B cell (primary cell): ENCODE results near the gene INPP4A. TPM values are rescaled to one million over a fixed set of nuclear protein-coding genes. Genes with fewer than 3 reads are reported as not detected.

Experiments used
- ATAC-seq: fragments of 200-7000 bp; cut with Tn5 transposase; one replicate; pipeline ENCODE4 v1.10.0; 2021; ENCODE audit warnings: low read depth, mild to moderate bottlenecking, moderate number of reproducible peaks, moderate library complexity
- CTCF ChIA-PET: fragments of 350-600 bp; sonication (Branson Sonifier 250); formaldehyde crosslinking; loops from one replicate; lab custom pipeline; 2021; ENCODE audit warnings: antibody characterized with exemption, inconsistent platforms; lab: Charles Lee
- POLR2A ChIA-PET: fragments of 350-600 bp; sonication (Branson Sonifier 250); formaldehyde crosslinking; loops from one replicate; lab custom pipeline; 2021; ENCODE audit warnings: antibody characterized with exemption; lab: Charles Lee
- DNase-seq: peaks from one replicate; pipeline ENCODE4 v3.0.0; 2013
- H2AFZ ChIP-seq: 2 replicates; pipeline ENCODE4 v1.6.1; 2012; ENCODE audit warnings: mild to moderate bottlenecking, low read depth, low read length; ENCODE audit not compliant: insufficient read depth, poor library complexity, severe bottlenecking
- H3K27ac ChIP-seq, 2 donors: 1 replicate in 1 of 2; 2 replicates in 1 of 2; pipeline ENCODE4 v1.5.1; 2012 to 2013; ENCODE audit warnings: low read length in 2 of 2, mild to moderate bottlenecking in 2 of 2, moderate library complexity in 1 of 2
- H3K27me3 ChIP-seq, 4 experiments: fragments of 200-600 bp in 1 of 4; sonication (generic) in 1 of 4; replicated peaks in 1 of 4; 1 replicate in 2 of 4; 2 replicates in 2 of 4; pipeline versions ENCODE4 v1.6.1 to v1.7.0; 2013 to 2016; ENCODE audit warnings: low read length in 3 of 4, mild to moderate bottlenecking in 2 of 4, mixed read lengths in 1 of 4, moderate library complexity in 1 of 4; ENCODE audit not compliant: insufficient read depth in 4 of 4, control insufficient read depth in 3 of 4; ENCODE audit errors: control extremely low read depth in 1 of 4
- H3K36me3 ChIP-seq, 2 experiments: replicated peaks in 1 of 2; 1 replicate in 1 of 2; 2 replicates in 1 of 2; pipeline versions ENCODE4 v1.6.1 to v1.7.1; 2013; ENCODE audit warnings: low read length in 1 of 2; ENCODE audit not compliant: insufficient read depth in 2 of 2, control insufficient read depth in 1 of 2; ENCODE audit errors: control extremely low read depth in 1 of 2, extremely low read depth in 1 of 2
- H3K4me1 ChIP-seq, 2 donors: fragments of 200-600 bp in 1 of 2; sonication (generic) in 1 of 2; 1 replicate in 1 of 2; 2 replicates in 1 of 2; pipeline versions ENCODE4 v1.5.1 to v1.6.1; 2013 to 2017; ENCODE audit warnings: low read length in 2 of 2; ENCODE audit not compliant: control insufficient read depth in 2 of 2, insufficient read depth in 2 of 2
- H3K4me2 ChIP-seq: replicated peaks from 2 replicates; pipeline ENCODE3; 2012; ENCODE audit warnings: mild to moderate bottlenecking, low read depth, low read length; ENCODE audit not compliant: poor library complexity, severe bottlenecking
- H3K4me3 ChIP-seq, 5 experiments: fragments of 200-600 bp in 1 of 5; sonication (generic) in 1 of 5; 1 replicate in 3 of 5; 2 replicates in 2 of 5; pipeline versions ENCODE4 v1.5.1 to v1.7.0; 2011 to 2016; ENCODE audit warnings: low read length in 4 of 5, mild to moderate bottlenecking in 4 of 5, low read depth in 2 of 5, control low read depth in 1 of 5, moderate library complexity in 1 of 5; ENCODE audit not compliant: insufficient read depth in 1 of 5; ENCODE audit errors: control extremely low read depth in 1 of 5, extremely low read depth in 1 of 5
- H3K79me2 ChIP-seq: fragments of 200-600 bp; sonication (generic); one replicate; pipeline ENCODE4 v1.6.0; 2016; ENCODE audit warnings: low read length; ENCODE audit not compliant: control insufficient read depth, insufficient read depth
- H3K9ac ChIP-seq: fragments of 200-600 bp; sonication (generic); 2 replicates; pipeline ENCODE4 v1.6.1; 2017; ENCODE audit warnings: mild to moderate bottlenecking, low read length, moderate library complexity
- H3K9me3 ChIP-seq, 3 donors: one replicate each; pipeline versions ENCODE4 v1.6.1 to v1.7.1; 2013; ENCODE audit warnings: low read length in 2 of 3; ENCODE audit not compliant: control insufficient read depth in 2 of 3, insufficient read depth in 1 of 3; ENCODE audit errors: control extremely low read depth in 1 of 3
- H4K20me1 ChIP-seq: 2 replicates; pipeline ENCODE4 v1.6.0; 2012; ENCODE audit warnings: mild to moderate bottlenecking, low read length; ENCODE audit not compliant: insufficient read depth, control insufficient read depth, poor library complexity, severe bottlenecking
- H3K27ac Mint-ChIP-seq: one replicate; pipeline ENCODE4 v1.8.0; 2021; ENCODE audit warnings: mixed read lengths
- H3K27me3 Mint-ChIP-seq: one replicate; pipeline ENCODE4 v1.8.0; 2021; ENCODE audit warnings: mixed read lengths
- H3K4me1 Mint-ChIP-seq: one replicate; pipeline ENCODE4 v1.8.0; 2021; ENCODE audit warnings: mixed read lengths
- H3K4me3 Mint-ChIP-seq: one replicate; pipeline ENCODE4 v1.8.0; 2021; ENCODE audit warnings: mixed read lengths
- H3K9me3 Mint-ChIP-seq: one replicate; pipeline ENCODE4 v1.8.0; 2022; ENCODE audit warnings: mixed read lengths; ENCODE audit not compliant: insufficient read depth
- EZH2 ChIP-seq: IDR thresholded peaks from 2 replicates; pipeline ENCODE4 v1.6.1; 2012; ENCODE audit warnings: borderline replicate concordance, low read depth, mild to moderate bottlenecking, moderate library complexity, low read length; ENCODE audit not compliant: insufficient read depth, poor library complexity, severe bottlenecking
- WGBS: methylation state at CpG from one replicate; pipeline ENCODE4 v1.1.5; 2013; ENCODE audit warnings: missing lambda C conversion rate; ENCODE audit not compliant: insufficient coverage; 5-methylcytosine and 5-hydroxymethylcytosine counted together
- intact Hi-C: fragments of 100-400 bp; cut with micrococcal nuclease; formaldehyde crosslinking; loops from one replicate; pipeline ENCODE4 v1.10.0; 2022
- polyA plus RNA-seq: library from polyadenylated mRNA; depleted of rRNA; stranded (reverse); fragments of >200 nt; gene quantifications from 2 replicates; pipeline ENCODE4 v1.2.3, GENCODE V29; 2012
- total RNA-seq, 2 donors: library from RNA; stranded (reverse); fragments of 120-200 nt in 1 of 2; gene quantifications; 1 replicate in 1 of 2; 2 replicates in 1 of 2; pipeline versions ENCODE4 v1.2.3 to v1.2.4, GENCODE V29; 2013 to 2022
- TF ChIP-seq, protein P1 (sequence below): fragments of 200-600 bp; IDR thresholded peaks from one replicate; pipeline ENCODE4 v1.8.0; 2022; ENCODE audit warnings: antibody characterized with exemption, mild to moderate bottlenecking

The INPP4A gene
- total and polyA plus RNA-seq, 2 donors (not counting 1 experiment from before 2014, with no cell fraction given), result 10.7 to 22.5 TPM

DNA sequence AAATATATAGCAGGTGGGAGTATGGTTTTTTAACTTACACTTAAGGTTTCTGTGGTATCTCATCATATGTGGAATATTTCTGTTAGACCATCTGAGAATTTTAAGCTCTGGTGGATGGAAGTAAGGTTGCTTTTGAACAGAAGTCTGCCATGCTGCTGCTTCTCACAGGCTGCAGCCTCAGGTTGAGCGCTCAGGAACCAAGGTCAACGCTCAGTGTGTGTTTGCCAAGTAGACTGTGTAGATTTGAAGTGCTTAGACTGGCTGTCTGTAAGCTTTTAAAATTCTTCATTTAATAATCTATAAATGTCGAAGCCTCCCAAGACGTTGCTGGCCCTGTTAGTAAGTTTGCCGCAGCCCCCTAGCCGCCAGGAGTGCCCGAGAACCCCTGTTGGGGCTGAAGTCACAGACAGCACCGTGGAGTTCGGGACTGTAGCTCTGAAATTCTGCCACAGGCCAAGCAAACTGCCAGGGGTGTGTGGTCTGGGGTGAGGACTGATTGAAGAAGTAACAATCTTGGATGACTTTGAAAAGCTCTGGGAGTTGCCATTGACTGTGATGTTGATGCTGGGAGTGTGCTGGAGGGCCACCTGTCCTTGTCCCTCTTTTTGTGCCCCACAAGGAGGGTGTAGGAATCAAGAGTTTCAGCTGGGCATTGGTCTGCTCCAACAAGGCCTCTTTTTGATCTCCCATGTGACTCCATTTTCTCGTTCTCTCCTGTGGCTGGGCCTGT, 26.9 kb downstream of the INPP4A start:
- Histone ChIP-seq H3K4me3 (no peak overlapping the region), H3K36me3 (no peaks in the 10 kb centered on the region), H3K9me3 (no peaks in the 10 kb centered on the region), H2AFZ (no peak overlapping the region), H3K4me1 (peaks cover 11 to 30% of the 10 kb centered on the region in 2 donors), H3K27me3 (no peaks in the 10 kb centered on the region), H3K27ac (no peak overlapping the region), H3K4me2 (no peak overlapping the region), H4K20me1 (peaks cover 6% of the 10 kb centered on the region), H3K9ac (no peak overlapping the region), H3K79me2 (peaks cover 79% of the 10 kb centered on the region)
- POLR2A ChIA-PET, result no interaction called here
- no peak for TF ChIP-seq EZH2
- TF ChIP-seq, protein P1, sequence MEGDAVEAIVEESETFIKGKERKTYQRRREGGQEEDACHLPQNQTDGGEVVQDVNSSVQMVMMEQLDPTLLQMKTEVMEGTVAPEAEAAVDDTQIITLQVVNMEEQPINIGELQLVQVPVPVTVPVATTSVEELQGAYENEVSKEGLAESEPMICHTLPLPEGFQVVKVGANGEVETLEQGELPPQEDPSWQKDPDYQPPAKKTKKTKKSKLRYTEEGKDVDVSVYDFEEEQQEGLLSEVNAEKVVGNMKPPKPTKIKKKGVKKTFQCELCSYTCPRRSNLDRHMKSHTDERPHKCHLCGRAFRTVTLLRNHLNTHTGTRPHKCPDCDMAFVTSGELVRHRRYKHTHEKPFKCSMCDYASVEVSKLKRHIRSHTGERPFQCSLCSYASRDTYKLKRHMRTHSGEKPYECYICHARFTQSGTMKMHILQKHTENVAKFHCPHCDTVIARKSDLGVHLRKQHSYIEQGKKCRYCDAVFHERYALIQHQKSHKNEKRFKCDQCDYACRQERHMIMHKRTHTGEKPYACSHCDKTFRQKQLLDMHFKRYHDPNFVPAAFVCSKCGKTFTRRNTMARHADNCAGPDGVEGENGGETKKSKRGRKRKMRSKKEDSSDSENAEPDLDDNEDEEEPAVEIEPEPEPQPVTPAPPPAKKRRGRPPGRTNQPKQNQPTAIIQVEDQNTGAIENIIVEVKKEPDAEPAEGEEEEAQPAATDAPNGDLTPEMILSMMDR, result no peak
- Mint-ChIP-seq H3K9me3 (no peaks in the 10 kb centered on the region), H3K27me3 (no peaks in the 10 kb centered on the region), H3K4me1 (peaks cover 49% of the 10 kb centered on the region), H3K27ac (no peak overlapping the region), H3K4me3 (no peak overlapping the region)
- ATAC-seq (no peak), DNase-seq (no peak)
- intact Hi-C loops, result no loop called here
- 97% methylated on average over 8 of the region's 10 CpGs for WGBS
- CTCF ChIA-PET, result no interaction called here

- Histone ChIP-seq H3K4me2 (no peak overlapping the region), H3K9ac (no peak overlapping the region), H4K20me1 (peaks cover 6% of the 10 kb centered on the region), H3K4me1 (peaks cover 5 to 30% of the 10 kb centered on the region in 2 donors), H3K4me3 (no peak overlapping the region), H3K9me3 (peaks cover 0 to 4% (median 0%) of the 10 kb centered on the region in 3 donors), H3K27ac (no peak overlapping the region), H3K27me3 (no peaks in the 10 kb centered on the region), H3K79me2 (peaks cover 78% of the 10 kb centered on the region), H3K36me3 (no peaks in the 10 kb centered on the region), H2AFZ (no peak overlapping the region)
- CTCF ChIA-PET, result no interaction called here
- WGBS, result 93% methylated on average over 5 of the region's 5 CpGs
- no peak for TF ChIP-seq EZH2
- TF ChIP-seq, protein P1, result no peak
- no peak for ATAC-seq
- no peak overlapping the region for H3K27ac Mint-ChIP-seq
- no peak for DNase-seq
- no peak overlapping the region for H3K4me3 Mint-ChIP-seq
- H3K9me3 Mint-ChIP-seq, result no peaks in the 10 kb centered on the region
- peaks cover 51% of the 10 kb centered on the region for H3K4me1 Mint-ChIP-seq
- POLR2A ChIA-PET, result no interaction called here
- intact Hi-C loops, result no loop called here
- H3K27me3 Mint-ChIP-seq, result no peaks in the 10 kb centered on the region
These were observed 27.5 kb downstream of the INPP4A start for GRCh38 chr2:98472132-98472650.
